Activated CD8-positive, alpha-beta memory T cell treated with anti-CD3 and anti-CD28 coated beads for 1 hour (primary cell): ENCODE data around the gene FOXK2.

Experiments
- DNase-seq, 2 donors: peaks; one replicate each; pipeline ENCODE4 v3.0.0-alpha.2; 2020; ENCODE audit warnings: low read depth in 1 of 2; ENCODE audit errors: extremely low read depth in 1 of 2

FOXK2 gene

DNA sequence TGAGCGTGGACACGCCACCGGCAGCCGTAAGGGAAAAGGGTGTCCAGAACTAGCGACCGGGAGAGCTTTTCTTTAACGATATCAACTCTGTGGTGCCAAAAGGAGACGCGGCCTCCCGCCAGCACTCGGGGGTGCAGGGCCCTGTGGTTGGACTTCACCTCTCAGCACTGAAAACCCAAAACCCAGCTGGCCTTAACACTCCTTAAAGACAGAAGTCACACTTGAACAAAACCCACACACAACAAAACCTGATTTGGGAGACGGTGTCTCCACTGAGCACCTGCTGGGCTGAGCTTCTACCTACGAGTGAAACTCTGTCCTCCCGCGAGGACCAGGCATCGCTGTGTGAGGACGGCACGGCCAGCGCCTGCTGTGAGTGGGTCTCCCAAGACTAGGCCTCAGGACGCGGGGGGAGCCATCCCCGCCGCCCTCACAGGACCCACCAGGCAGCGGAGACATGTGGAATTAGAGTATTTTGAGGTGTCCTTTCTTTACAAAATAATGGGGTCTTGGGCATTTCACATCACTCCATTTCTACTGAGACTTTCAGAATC is 82.0 kb downstream of the FOXK2 start:
- DNase-seq, result no peak

DNA sequence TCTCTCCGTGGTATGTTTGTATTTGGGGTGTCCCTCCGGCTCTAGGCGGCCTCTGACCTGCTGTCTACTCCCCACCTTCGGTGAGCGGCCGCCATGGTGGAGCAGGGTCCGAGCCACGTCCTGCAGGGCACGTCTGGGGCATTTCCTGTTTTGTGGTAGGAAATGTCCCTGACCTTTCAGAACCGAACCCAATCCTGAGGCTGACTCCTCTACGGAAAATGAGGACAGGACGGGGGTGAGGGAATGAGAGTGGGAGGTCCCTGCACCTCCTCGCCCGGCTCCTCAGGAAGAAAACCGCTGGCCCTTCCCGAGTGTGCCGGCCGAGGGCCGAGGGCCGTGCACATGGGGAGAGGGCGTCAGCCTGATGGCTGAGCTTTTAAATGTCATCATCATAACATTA is 83.0 kb downstream of the FOXK2 start:
- DNase-seq, result no peak

DNA sequence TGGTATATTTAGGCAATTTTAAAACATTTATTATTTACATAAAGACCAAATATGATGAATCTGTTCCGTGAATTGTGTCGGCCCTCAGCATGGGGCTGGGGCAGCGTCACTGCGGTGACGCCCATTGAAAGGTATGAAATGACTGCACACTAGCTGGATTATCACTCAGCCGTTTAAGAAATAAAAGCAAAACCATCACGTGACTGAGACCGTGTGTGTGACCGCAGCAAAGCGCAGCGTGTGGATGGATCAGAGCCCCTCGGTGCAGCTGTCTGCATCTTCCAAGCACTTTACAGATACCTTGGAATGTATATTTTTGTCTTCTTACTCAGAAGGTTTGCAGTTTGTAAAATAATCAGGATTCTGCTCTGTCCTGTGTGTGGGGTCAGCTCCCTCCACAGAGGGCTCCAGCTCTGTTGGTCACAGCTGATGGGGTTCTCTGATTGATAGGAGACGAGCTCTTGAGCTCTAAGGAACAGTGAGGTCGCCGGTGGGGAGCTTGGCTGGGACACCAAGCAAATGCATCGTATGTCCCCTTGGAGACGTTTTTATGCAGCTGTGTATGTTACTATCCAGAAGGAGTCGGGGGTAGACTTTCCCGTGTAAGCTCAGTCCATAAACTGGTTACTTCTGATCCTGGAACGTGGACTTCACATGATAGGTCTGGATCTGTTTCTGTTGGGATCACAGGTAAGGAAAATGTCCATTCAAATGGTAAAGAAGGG is 83.6 kb downstream of the FOXK2 start:
- no peak for DNase-seq

- no peak for DNase-seq
Observed at GRCh38 chr17:82603981-82604448, 84.5 kb downstream of the FOXK2 start.

GRCh38 chr17:82604532-82604931 is 85.0 kb downstream of the FOXK2 start:
- DNase-seq, result no peak

DNA sequence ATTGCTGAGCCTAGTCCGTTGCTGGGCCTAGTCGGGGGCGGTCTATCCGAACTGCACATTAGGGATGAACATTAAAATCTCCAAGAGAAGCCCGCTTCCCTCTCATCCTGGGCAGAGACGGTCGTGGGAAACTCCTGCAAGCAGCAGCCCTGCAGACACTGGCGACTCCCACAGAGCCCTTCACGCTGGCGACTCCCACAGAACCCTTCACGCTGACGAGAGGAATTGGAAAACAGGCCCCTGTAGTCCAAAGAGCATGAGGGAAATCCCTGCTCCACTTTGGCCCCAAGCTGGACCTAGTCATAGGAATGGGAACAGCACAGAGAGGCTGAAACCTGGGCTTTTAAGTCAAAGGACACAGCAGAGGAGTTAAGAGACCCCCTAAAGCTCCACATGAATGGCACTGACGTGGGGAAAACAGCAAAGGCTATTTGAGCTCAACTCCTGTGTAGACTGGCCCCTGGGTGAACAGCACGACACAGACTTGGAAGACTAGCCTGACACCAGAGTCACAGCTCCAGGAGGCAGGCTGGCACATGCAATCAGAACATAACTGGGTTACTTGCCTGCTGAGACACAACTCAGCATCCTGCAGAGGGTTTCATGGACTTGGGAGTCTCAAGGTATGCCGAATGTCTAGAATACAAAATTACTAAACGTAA is 86.5 kb downstream of the FOXK2 start:
- DNase-seq, result no peak

- no peak for DNase-seq
Observed at GRCh38 chr17:82608816-82609215, 89.3 kb downstream of the FOXK2 start.

DNA sequence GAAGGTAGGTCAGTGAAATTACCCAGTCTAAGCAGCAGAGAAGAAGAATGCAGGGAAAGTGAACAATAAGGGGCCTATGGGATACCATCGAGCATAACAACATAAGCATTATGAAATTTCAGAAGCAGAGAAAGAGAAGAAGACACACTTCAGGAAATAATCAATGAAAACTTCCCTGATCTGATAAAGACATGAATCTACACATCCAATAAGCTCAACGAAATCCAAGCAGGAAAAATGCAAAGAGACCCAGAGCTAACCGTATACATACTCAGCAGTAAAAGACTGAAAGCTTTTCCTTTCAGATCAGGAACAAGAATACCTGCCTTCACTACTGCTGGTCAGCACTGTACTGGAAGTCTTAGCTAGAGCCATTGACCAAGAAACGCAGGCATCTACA is 90.1 kb downstream of the FOXK2 start:
- no peak for DNase-seq

GRCh38 chr17:82611140-82612058 is 91.9 kb downstream of the FOXK2 start:
- DNase-seq, result no peak

- no peak for DNase-seq
Observed at GRCh38 chr17:82613283-82614094, 94.0 kb downstream of the FOXK2 start.

DNA sequence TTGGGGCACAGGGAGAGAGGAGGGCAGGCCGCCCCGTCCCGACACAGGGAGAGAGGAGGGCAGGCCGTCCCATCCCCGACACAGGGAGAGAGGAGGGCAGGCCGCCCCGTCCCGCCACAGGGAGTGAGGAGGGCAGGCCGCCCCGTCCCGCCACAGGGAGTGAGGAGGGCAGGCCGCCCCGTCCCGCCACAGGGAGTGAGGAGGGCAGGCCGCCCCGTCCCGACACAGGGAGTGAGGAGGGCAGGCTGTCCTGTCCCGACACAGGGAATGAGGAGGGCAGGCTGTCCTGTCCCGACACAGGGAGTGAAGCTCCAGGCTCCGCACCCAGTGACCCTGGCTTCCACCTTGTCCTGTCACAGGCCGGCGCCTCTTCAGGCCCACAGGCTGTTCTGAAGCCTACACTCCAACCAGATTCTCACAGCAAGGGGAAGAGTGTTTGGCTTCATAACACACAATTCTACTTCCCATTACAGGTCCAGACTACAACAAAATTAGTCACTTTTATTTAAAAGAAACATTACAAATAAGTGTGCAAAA is 94.6 kb downstream of the FOXK2 start:
- DNase-seq, result no peak

DNA sequence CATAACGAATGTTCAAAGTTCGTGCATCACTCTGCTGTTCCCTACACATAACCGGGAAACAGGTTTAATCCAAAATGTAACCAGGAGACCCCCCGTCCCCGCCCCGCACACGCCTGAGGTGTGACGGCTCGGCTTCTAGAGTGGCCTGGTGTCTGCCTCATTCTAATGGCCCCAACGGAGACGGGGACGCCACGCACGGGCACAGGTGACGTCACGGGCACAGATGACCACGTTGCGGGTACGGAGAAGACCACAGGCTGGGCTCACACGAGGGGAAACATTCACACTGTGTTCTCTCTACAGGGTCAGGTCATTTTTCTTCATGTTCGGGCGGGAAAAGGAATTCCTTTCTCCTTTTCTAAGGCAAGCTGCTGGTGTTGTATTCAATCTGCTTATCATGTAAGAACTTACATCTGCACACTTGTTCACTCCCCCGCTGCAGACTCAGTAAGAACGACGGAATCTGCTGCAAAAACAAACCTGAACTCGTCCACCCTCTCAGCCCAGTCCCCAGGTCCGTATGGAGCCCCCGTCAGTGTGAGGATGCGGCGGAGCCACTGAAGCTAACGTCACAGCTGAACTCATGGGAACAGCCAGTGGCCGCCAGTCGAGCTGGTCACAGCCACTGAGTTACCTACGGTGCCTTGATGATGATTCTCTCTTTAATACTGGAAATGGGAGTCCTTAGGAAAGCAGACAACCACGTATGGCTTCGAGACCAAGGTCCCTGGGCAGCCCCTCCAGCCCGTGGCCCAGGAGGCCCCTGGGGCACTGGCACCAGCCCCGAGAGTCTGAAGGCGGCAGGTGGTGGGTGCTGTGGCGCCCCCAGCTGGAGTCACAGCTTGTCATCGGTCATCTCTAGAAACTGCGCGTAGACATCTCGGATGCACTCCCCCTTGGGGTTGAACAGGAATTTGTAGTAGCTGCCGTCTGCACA is 95.8 kb downstream of the FOXK2 start:
- DNase-seq, result no peak

- DNase-seq, result no peak
Observed at GRCh38 chr17:82616021-82616711, 96.6 kb downstream of the FOXK2 start.

DNA sequence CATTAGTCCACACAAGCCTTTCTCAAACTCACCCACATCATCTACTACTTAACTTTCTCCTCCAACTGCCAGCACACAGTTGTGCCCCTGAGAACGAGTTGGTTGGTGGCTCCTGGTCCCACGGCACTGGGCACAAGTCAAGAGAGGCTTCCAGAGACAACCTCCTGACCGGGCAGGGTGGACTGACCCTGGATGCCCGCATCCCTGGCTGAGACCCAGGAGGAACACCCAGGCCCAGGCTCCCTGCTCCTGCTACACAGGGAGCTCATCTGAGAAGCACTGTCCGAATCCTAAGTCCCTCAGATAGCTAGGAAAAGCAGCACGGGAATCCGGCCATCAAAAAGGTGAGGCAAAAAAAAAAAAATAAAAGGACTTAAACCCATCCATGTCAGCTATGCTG is 99.7 kb downstream of the FOXK2 start:
- no peak for DNase-seq

GRCh38 chr17:82619641-82620040 is 100.1 kb downstream of the FOXK2 start:
- no peak for DNase-seq

- no peak for DNase-seq
Observed at GRCh38 chr17:82623707-82624106, 104.2 kb downstream of the FOXK2 start.

DNA sequence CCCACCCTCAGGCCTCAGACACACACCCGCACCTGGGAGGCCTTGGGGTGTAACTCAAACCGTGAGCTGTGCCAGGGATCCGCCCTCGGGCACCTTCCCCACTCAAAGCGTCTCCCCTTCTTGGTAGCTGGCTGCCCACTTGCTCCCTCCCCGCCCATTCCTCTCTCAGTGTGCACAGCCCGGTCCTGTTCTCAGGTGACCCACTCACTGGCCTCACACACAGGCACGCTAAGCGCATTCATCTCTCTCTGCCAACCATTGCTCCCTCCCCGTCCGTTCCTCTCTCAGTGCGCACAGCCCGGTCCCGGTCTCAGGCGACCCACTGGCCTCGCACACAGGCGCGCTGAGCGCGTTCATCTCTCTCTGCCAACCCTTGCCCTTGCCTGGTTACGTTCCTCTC is 107.9 kb downstream of the FOXK2 start:
- no peak for DNase-seq

DNA sequence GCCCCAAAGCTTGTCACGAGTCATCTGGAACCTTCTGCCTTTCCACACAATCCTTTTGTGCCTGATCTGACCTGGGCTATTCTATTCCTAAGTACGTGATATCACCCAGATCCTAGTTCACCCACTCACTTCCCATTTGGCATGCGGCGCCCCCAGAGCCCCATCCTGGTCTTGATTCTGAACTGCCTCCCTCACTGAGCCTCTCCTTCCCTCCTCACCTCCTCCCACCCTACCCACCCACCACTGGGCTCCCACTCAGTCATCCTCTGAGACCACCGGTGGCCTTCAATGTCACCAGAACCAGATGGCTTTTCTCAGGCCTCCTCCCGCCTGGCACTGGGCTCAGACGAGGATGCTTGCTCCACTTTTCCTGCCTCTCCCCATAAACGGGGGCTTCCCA is 110.2 kb downstream of the FOXK2 start:
- no peak for DNase-seq
